ENCODE data around the gene FAM174A.

Gene FAM174A

DNA sequence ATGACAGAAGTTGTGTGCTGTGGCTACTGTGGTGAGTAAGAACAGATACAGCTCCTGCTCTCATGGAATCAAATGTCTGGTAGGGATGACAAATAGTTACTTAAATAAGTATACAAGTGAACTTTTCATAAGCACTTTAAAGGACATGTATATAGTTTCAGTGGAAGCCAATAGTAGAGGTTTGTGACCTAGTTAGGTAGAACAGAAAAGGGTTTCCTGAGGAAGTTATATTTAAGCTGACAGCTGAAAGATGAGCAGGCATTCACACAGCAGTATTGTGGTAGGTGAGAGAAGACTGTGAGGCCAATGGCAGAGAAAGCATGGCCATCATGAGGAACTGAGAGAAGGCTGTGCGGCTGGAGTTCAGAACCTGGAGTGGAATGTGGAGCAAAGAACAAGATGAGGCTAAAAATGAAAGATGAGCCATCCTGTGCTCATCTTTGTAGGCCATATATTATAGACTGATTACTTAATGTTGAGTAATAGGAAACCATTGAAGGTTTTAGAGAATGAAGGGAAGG is 15.4 kb downstream of the FAM174A start:
- peak; percentile 63 for ATAC-seq
- DNase-seq = no peak
- H3K27ac Mint-ChIP-seq = no peak overlapping the region
- H3K9me3 Mint-ChIP-seq = peaks cover 2% of the 10 kb centered on the region
- no peaks in the 10 kb centered on the region for H3K27me3 Mint-ChIP-seq
- peaks cover 6% of the 10 kb centered on the region for H3K4me1 Mint-ChIP-seq
- H3K36me3 Mint-ChIP-seq (ENCODE audit: low read depth) = peaks cover 5% of the 10 kb centered on the region
- H3K4me3 Mint-ChIP-seq = no peak overlapping the region

GRCh38 chr5:100551183-100551582 is 16.0 kb downstream of the FAM174A start:
- ATAC-seq (no peak), DNase-seq (no peak)
- Mint-ChIP-seq H3K4me3 (no peak overlapping the region), H3K4me1 (peaks cover 6% of the 10 kb centered on the region), H3K36me3 (ENCODE audit: low read depth) (peaks cover 8% of the 10 kb centered on the region), H3K27ac (no peak overlapping the region), H3K9me3 (peaks cover 4% of the 10 kb centered on the region), H3K27me3 (no peaks in the 10 kb centered on the region)

- Mint-ChIP-seq H3K27me3 (no peaks in the 10 kb centered on the region), H3K4me3 (no peak overlapping the region), H3K36me3 (ENCODE audit: low read depth) (peaks cover 8% of the 10 kb centered on the region), H3K4me1 (peaks cover 6% of the 10 kb centered on the region), H3K9me3 (peaks cover 4% of the 10 kb centered on the region), H3K27ac (no peak overlapping the region)
- DNase-seq (no peak), ATAC-seq (no peak)
Observed at GRCh38 chr5:100553209-100553608, 18.0 kb downstream of the FAM174A start.

GRCh38 chr5:100560860-100561259 is 25.7 kb downstream of the FAM174A start:
- DNase-seq (no peak), ATAC-seq (no peak)
- Mint-ChIP-seq H3K4me3 (no peak overlapping the region), H3K36me3 (ENCODE audit: low read depth) (peaks cover 24% of the 10 kb centered on the region), H3K27me3 (no peaks in the 10 kb centered on the region), H3K27ac (no peak overlapping the region), H3K4me1 (no peaks in the 10 kb centered on the region), H3K9me3 (peaks cover 4% of the 10 kb centered on the region)

GRCh38 chr5:100562821-100563220 is 27.6 kb downstream of the FAM174A start:
- Mint-ChIP-seq H3K4me3 (no peak overlapping the region), H3K4me1 (peaks cover 6% of the 10 kb centered on the region), H3K27me3 (no peaks in the 10 kb centered on the region), H3K27ac (no peak overlapping the region), H3K36me3 (ENCODE audit: low read depth) (peaks cover 24% of the 10 kb centered on the region), H3K9me3 (peaks cover 4% of the 10 kb centered on the region)
- no peak for ATAC-seq
- no peak for DNase-seq

DNA sequence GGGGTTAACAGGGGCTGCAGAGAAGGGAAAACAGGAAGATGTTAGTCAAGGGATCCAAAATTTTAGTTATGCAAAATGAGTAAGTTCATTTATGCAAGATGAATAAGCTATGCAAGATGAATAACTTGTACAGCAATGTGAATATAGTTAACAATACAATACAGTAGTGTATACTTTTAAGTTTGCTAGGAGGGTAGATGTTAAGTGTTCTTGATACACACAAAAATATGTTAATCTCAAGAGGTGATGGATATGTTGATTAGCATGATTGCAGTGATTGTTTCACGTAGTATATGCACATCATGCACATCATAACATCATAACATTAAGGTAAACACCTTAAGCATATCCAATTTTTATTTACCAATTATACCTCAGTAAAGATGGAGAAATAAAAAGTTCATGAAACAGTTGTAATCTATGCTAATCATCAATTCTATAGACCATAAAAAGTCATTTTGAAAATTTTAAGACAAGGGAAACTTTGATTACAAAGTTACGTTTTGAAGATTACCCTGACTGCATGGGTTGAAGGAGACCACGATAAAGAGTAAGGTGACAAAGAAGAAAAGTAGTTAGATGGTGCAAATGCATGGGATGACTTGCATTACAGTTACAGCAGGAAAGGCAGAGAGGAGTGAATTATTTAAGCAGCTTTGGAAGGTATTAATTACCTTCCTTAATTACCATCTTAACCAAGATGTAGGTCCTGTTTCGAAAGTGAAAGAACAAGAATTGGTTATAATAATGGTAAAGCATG is 31.4 kb downstream of the FAM174A start:
- no peak for DNase-seq
- peaks cover 6% of the 10 kb centered on the region for H3K4me1 Mint-ChIP-seq
- H3K4me3 Mint-ChIP-seq = peak overlapping the region; percentile 3
- H3K9me3 Mint-ChIP-seq = no peaks in the 10 kb centered on the region
- no peaks in the 10 kb centered on the region for H3K27me3 Mint-ChIP-seq
- ATAC-seq = peak; percentile 40
- no peak overlapping the region for H3K27ac Mint-ChIP-seq
- H3K36me3 Mint-ChIP-seq (ENCODE audit: low read depth) = peaks cover 21% of the 10 kb centered on the region

GRCh38 chr5:100574716-100575115 is 39.5 kb downstream of the FAM174A start:
- Mint-ChIP-seq H3K9me3 (no peaks in the 10 kb centered on the region), H3K27ac (no peak overlapping the region), H3K4me3 (no peak overlapping the region), H3K4me1 (peaks cover 1% of the 10 kb centered on the region), H3K36me3 (ENCODE audit: low read depth) (no peaks in the 10 kb centered on the region), H3K27me3 (no peaks in the 10 kb centered on the region)
- DNase-seq (no peak), ATAC-seq (no peak)

DNA sequence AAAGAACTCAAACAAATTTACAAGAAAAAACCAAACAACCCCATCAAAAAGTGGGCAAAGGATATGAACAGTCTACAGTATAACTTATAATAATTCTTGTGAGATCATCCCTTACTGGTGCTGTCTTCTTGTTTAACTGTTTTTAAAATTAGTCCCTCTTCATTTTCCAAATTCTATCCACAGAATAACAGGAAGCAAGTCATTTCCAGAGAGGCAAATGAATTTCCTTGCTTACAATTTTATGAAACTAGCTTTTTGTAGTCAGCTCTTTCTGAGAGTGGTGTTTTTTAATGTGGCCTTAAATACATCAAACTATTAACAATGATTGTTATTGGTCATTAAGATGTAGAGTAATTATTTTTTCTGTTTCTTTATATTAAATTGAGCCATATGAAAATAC is 40.6 kb downstream of the FAM174A start:
- no peaks in the 10 kb centered on the region for H3K27me3 Mint-ChIP-seq
- H3K36me3 Mint-ChIP-seq (ENCODE audit: low read depth) = peaks cover 6% of the 10 kb centered on the region
- ATAC-seq = no peak
- H3K27ac Mint-ChIP-seq = no peak overlapping the region
- H3K4me1 Mint-ChIP-seq = peaks cover 1% of the 10 kb centered on the region
- H3K4me3 Mint-ChIP-seq = no peak overlapping the region
- no peaks in the 10 kb centered on the region for H3K9me3 Mint-ChIP-seq
- no peak for DNase-seq

- Mint-ChIP-seq H3K4me3 (no peak overlapping the region), H3K9me3 (no peaks in the 10 kb centered on the region), H3K4me1 (peaks cover 1% of the 10 kb centered on the region), H3K27ac (no peak overlapping the region), H3K36me3 (ENCODE audit: low read depth) (peaks cover 6% of the 10 kb centered on the region), H3K27me3 (no peaks in the 10 kb centered on the region)
- ATAC-seq (no peak), DNase-seq (no peak)
Observed at GRCh38 chr5:100576217-100576751, 41.1 kb downstream of the FAM174A start.

GRCh38 chr5:100577506-100577905 is 42.3 kb downstream of the FAM174A start:
- no peaks in the 10 kb centered on the region for H3K27me3 Mint-ChIP-seq
- no peak for ATAC-seq
- H3K4me3 Mint-ChIP-seq = no peak overlapping the region
- no peak overlapping the region for H3K27ac Mint-ChIP-seq
- peaks cover 6% of the 10 kb centered on the region for H3K36me3 Mint-ChIP-seq (ENCODE audit: low read depth)
- H3K9me3 Mint-ChIP-seq = no peaks in the 10 kb centered on the region
- DNase-seq = no peak
- H3K4me1 Mint-ChIP-seq = peaks cover 1% of the 10 kb centered on the region

- no peaks in the 10 kb centered on the region for H3K27me3 Mint-ChIP-seq
- no peak for ATAC-seq
- no peak for DNase-seq
- H3K9me3 Mint-ChIP-seq = no peaks in the 10 kb centered on the region
- H3K27ac Mint-ChIP-seq = no peak overlapping the region
- peaks cover 16% of the 10 kb centered on the region for H3K36me3 Mint-ChIP-seq (ENCODE audit: low read depth)
- no peaks in the 10 kb centered on the region for H3K4me1 Mint-ChIP-seq
- no peak overlapping the region for H3K4me3 Mint-ChIP-seq
Observed at GRCh38 chr5:100584069-100584468, 48.9 kb downstream of the FAM174A start.

DNA sequence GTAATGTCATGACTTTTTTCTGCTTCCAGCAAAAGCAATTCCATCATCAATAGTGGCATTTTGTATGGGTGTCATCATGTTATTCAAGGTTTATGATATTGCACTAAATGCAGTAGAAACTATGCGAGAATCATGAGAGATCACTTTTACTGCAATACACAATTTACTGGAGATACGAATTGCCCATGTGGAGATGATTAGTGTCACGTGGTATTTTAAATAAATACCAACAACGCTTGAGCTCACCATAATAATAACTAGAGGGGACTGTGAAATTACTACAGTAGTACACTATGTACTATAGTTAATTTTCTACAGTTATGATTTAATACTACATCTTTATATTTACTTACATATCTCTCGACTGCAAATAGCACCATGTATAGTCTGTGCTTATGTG is 49.7 kb downstream of the FAM174A start:
- Mint-ChIP-seq H3K36me3 (ENCODE audit: low read depth) (peaks cover 16% of the 10 kb centered on the region), H3K9me3 (no peaks in the 10 kb centered on the region), H3K4me1 (no peaks in the 10 kb centered on the region)

DNA sequence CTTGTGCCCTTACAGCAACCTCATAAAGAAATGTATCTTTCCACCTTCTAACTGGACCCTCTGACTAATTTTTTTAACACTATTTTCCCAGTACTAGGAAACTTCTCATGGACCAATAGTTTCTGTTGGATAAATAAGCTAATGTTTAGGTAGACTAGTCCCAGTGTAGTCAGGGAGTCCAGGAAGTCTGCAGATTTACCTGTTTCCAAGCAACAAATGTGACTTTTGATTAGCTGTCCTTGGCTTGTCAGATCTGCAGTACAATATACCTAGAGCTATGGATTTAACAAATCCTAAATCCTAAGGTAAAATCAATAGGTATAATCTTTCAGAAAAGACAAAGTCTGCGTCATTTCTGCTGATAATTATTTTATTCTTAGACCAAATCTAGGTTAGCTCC is 55.7 kb downstream of the FAM174A start:
- Mint-ChIP-seq H3K9me3 (no peaks in the 10 kb centered on the region), H3K4me1 (peaks cover 1% of the 10 kb centered on the region)

More for the DNA sequence above, 49.7 kb downstream of the FAM174A start:
- H3K27ac Mint-ChIP-seq = no peak overlapping the region
- no peak overlapping the region for H3K4me3 Mint-ChIP-seq
- H3K27me3 Mint-ChIP-seq = no peaks in the 10 kb centered on the region
- DNase-seq (no peak), ATAC-seq (no peak)

DNA sequence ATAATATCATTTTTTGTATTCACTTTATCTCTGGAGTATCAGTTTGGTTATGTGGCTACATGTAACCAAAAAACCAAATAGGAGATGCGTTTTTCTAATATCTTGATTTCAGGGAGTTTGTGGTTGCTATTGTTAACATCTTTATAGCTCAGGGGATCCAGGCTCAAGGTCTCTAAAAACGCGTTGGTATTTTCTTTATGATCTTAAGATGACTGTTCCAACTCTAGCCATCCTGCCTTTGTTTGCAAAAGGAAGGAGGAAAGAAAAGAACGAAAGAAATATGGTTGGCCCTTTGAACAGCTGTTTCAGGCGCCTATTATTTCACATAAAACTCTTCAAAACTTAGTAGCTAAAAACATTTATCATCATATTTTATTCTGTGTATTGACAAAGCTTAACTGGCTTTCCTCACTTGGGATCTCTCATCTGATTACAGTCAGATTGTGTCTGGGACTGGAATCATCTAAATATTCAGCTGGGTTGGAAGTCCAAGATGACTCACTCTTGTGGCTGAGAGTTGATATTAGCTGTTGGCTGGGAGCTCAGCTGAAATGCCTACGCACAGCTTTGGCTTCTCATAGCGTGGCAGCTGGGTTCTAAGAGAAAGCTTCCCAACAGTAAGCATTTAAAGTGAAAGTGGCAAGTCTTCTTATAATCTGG is 60.1 kb downstream of the FAM174A start:
- peaks cover 1% of the 10 kb centered on the region for H3K4me1 Mint-ChIP-seq
- DNase-seq = no peak

More for the DNA sequence above, 55.7 kb downstream of the FAM174A start:
- Mint-ChIP-seq H3K36me3 (ENCODE audit: low read depth) (peaks cover 5% of the 10 kb centered on the region), H3K27ac (no peak overlapping the region), H3K4me3 (no peak overlapping the region), H3K27me3 (no peaks in the 10 kb centered on the region)
- DNase-seq (no peak), ATAC-seq (no peak)

DNA sequence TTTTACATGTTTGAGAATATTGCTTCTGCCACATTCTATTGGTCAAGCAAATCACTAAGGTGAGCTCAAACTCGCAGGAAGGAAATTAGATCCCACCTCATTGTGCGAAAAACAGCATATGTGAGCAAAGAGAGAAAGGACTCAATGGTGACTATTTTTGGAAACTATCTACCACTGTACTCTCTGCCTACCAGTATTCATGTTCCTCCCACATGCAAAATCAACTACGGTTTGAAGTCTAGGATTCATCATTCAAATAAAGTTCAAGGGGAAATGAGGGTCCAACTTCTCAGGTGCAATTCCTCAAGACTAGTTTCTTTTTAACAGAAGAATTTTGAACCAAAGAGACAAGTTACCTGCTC is 60.6 kb downstream of the FAM174A start:
- no peaks in the 10 kb centered on the region for H3K9me3 Mint-ChIP-seq
- no peaks in the 10 kb centered on the region for H3K27me3 Mint-ChIP-seq
- no peak overlapping the region for H3K4me3 Mint-ChIP-seq
- DNase-seq (no peak), ATAC-seq (no peak)
- peaks cover 1% of the 10 kb centered on the region for H3K4me1 Mint-ChIP-seq
- no peaks in the 10 kb centered on the region for H3K36me3 Mint-ChIP-seq (ENCODE audit: low read depth)
- H3K27ac Mint-ChIP-seq = no peak overlapping the region

More for the DNA sequence above, 60.1 kb downstream of the FAM174A start:
- H3K9me3 Mint-ChIP-seq = no peaks in the 10 kb centered on the region
- H3K27ac Mint-ChIP-seq = no peak overlapping the region
- no peak overlapping the region for H3K4me3 Mint-ChIP-seq
- ATAC-seq = no peak
- no peaks in the 10 kb centered on the region for H3K36me3 Mint-ChIP-seq (ENCODE audit: low read depth)
- no peaks in the 10 kb centered on the region for H3K27me3 Mint-ChIP-seq
